Natural killer cell (primary cell): Measurements from ENCODE around the gene PPP5C. TPM values are rescaled to one million over a fixed set of nuclear protein-coding genes. Genes with fewer than 3 reads are reported as not detected.

ENCODE experiments used
- ATAC-seq, 3 donors: fragments of 150-1000 bp in 2 of 3; fragments of 200-7000 bp in 1 of 3; cut with Tn5 transposase; 1 replicate in 1 of 3; 2 replicates in 2 of 3; pipeline ENCODE4 v1.10.0; 2021; ENCODE audit warnings: mild to moderate bottlenecking in 2 of 3, moderate library complexity in 2 of 3
- DNase-seq, 2 donors: peaks; one replicate each; pipeline versions ENCODE4 v3.0.0 to v3.0.0-alpha.2; 2013 to 2021; ENCODE audit warnings: mixed read lengths in 1 of 2
- H3K27ac ChIP-seq: one replicate; pipeline ENCODE4 v1.5.1; 2013; ENCODE audit warnings: mild to moderate bottlenecking, low read length
- H3K27me3 ChIP-seq: one replicate; pipeline ENCODE4 v1.6.1; 2013; ENCODE audit warnings: low read length; ENCODE audit not compliant: control insufficient read depth, insufficient read depth
- H3K36me3 ChIP-seq: one replicate; pipeline ENCODE4 v1.6.1; 2013; ENCODE audit warnings: low read length; ENCODE audit not compliant: control insufficient read depth, insufficient read depth
- H3K4me1 ChIP-seq: one replicate; pipeline ENCODE4 v1.6.1; 2013; ENCODE audit warnings: low read length; ENCODE audit not compliant: control insufficient read depth, insufficient read depth
- H3K4me3 ChIP-seq: one replicate; pipeline ENCODE4 v1.5.1; 2013; ENCODE audit warnings: low read length
- H3K9me3 ChIP-seq: one replicate; pipeline ENCODE4 v1.6.1; 2013; ENCODE audit warnings: low read length; ENCODE audit not compliant: control insufficient read depth, insufficient read depth
- H3K27ac Mint-ChIP-seq, 2 donors: one replicate each; pipeline ENCODE4 v1.8.0; 2022; ENCODE audit warnings: mild to moderate bottlenecking in 2 of 2, mixed read lengths in 2 of 2, moderate library complexity in 1 of 2
- H3K27me3 Mint-ChIP-seq, 2 donors: one replicate each; pipeline ENCODE4 v1.8.0; 2022; ENCODE audit warnings: low read depth in 2 of 2, mixed read lengths in 2 of 2
- H3K36me3 Mint-ChIP-seq: one replicate; pipeline ENCODE4 v1.8.0; 2022; ENCODE audit warnings: mixed read lengths
- H3K4me1 Mint-ChIP-seq, 2 donors: one replicate each; pipeline ENCODE4 v1.8.0; 2022; ENCODE audit warnings: mixed read lengths in 2 of 2
- H3K4me3 Mint-ChIP-seq: one replicate; pipeline ENCODE4 v1.8.0; 2022; ENCODE audit warnings: mild to moderate bottlenecking, moderate library complexity, mixed read lengths
- H3K9me3 Mint-ChIP-seq, 2 donors: one replicate each; pipeline ENCODE4 v1.8.0; 2022; ENCODE audit warnings: mixed read lengths in 2 of 2
- CTCF ChIP-seq: fragments of 200-600 bp; IDR thresholded peaks from one replicate; pipeline ENCODE4 v1.8.0; 2022; ENCODE audit warnings: antibody characterized with exemption
- WGBS: methylation state at CpG from one replicate; pipeline ENCODE4 v1.1.7; 2013; ENCODE audit warnings: missing lambda C conversion rate; ENCODE audit not compliant: insufficient coverage; 5-methylcytosine and 5-hydroxymethylcytosine counted together
- intact Hi-C: fragments of 100-400 bp; cut with micrococcal nuclease; formaldehyde crosslinking; loops from one replicate; pipeline ENCODE4 v1.14.2; 2022
- total RNA-seq, 4 donors: library from RNA; stranded (reverse); fragments of 120-200 nt in 1 of 4; gene quantifications; one replicate each; pipeline versions ENCODE4 v1.2.3 to v1.2.4, GENCODE V29; 2013 to 2022

Gene PPP5C
- total RNA-seq, 3 donors from 2014 or later (not counting 1 experiment from before 2014, with no cell fraction given) = 95.4 to 106 (median 98.4) TPM

DNA sequence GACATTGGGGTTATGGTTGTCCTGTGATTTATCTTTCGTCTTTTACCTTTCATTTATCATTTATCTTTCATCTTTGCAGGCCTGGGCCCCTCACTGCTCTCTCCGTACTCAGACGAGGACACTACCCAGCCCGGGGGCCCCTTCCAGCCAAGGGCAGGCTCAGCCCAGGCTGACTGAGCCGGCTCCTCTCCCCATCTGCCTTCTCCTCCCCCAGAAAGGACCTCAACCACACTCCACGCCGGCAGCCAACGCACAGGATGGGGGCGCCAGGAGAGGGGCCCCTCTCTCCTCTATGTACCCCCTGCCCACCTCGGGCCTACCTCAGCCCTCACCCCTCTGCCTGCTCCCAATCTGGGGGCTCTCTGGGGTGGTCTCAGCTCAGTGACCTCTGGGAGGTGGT lies 7.4 kb upstream of the PPP5C start:
- WGBS = 83% methylated on average over 10 of the region's 10 CpGs
- Histone ChIP-seq H3K27ac (no peak overlapping the region), H3K4me1 (no peaks in the 10 kb centered on the region), H3K9me3 (no peaks in the 10 kb centered on the region), H3K27me3 (no peaks in the 10 kb centered on the region), H3K4me3 (no peak overlapping the region), H3K36me3 (no peaks in the 10 kb centered on the region)
- DNase-seq (no peak), ATAC-seq (no peak)
- no peak overlapping the region for H3K4me3 Mint-ChIP-seq
- no peak overlapping the region for H3K27ac Mint-ChIP-seq
- no peak for TF ChIP-seq CTCF
- no peaks in the 10 kb centered on the region for H3K36me3 Mint-ChIP-seq
- H3K4me1 Mint-ChIP-seq = peaks cover 0 to 5% of the 10 kb centered on the region in 2 donors
- no peaks in the 10 kb centered on the region for H3K9me3 Mint-ChIP-seq
- H3K27me3 Mint-ChIP-seq = peaks cover 17 to 22% of the 10 kb centered on the region in 2 donors
- intact Hi-C loops = no loop called here

- Mint-ChIP-seq H3K36me3 (no peaks in the 10 kb centered on the region), H3K27ac (no peak overlapping the region), H3K4me3 (no peak overlapping the region), H3K27me3 (peaks cover 17 to 22% of the 10 kb centered on the region in 2 donors), H3K9me3 (no peaks in the 10 kb centered on the region), H3K4me1 (peaks cover 0 to 5% of the 10 kb centered on the region in 2 donors)
- DNase-seq (no peak), ATAC-seq (no peak)
- Histone ChIP-seq H3K36me3 (no peaks in the 10 kb centered on the region), H3K27ac (no peak overlapping the region), H3K4me1 (no peaks in the 10 kb centered on the region), H3K4me3 (no peak overlapping the region), H3K9me3 (no peaks in the 10 kb centered on the region), H3K27me3 (no peaks in the 10 kb centered on the region)
- no peak for TF ChIP-seq CTCF
- 98% methylated on average over 11 of the region's 11 CpGs for WGBS
- intact Hi-C loops = no loop called here
These were observed 6.7 kb upstream of the PPP5C start for GRCh38 chr19:46340051-46340659.

- H3K36me3 Mint-ChIP-seq = no peaks in the 10 kb centered on the region
- intact Hi-C loops = no loop called here
- H3K4me3 ChIP-seq = no peak overlapping the region
- TF ChIP-seq CTCF = no peak
- H3K4me1 ChIP-seq = peaks cover 7% of the 10 kb centered on the region
- 94% methylated on average over 3 of the region's 3 CpGs for WGBS
- no peaks in the 10 kb centered on the region for H3K36me3 ChIP-seq
- H3K27me3 ChIP-seq = no peaks in the 10 kb centered on the region
- DNase-seq (no peak), ATAC-seq (no peak)
- H3K27me3 Mint-ChIP-seq = peaks cover 17 to 22% of the 10 kb centered on the region in 2 donors
- no peak overlapping the region for H3K27ac ChIP-seq
- no peaks in the 10 kb centered on the region for H3K9me3 Mint-ChIP-seq
- H3K4me3 Mint-ChIP-seq = no peak overlapping the region
- H3K27ac Mint-ChIP-seq = no peak overlapping the region
- peaks cover 2 to 8% of the 10 kb centered on the region in 2 donors for H3K4me1 Mint-ChIP-seq
- H3K9me3 ChIP-seq = no peaks in the 10 kb centered on the region
These were observed 5.0 kb upstream of the PPP5C start for GRCh38 chr19:46341937-46342336.

- intact Hi-C loops = no loop called here
- no peak for DNase-seq
- TF ChIP-seq CTCF = no peak
- Mint-ChIP-seq H3K4me3 (no peak overlapping the region), H3K27ac (no peak overlapping the region), H3K4me1 (peaks cover 26 to 33% of the 10 kb centered on the region in 2 donors), H3K27me3 (peaks cover 14 to 21% of the 10 kb centered on the region in 2 donors), H3K9me3 (no peaks in the 10 kb centered on the region), H3K36me3 (no peaks in the 10 kb centered on the region)
- H3K9me3 ChIP-seq = no peaks in the 10 kb centered on the region
- H3K4me1 ChIP-seq = peaks cover 28% of the 10 kb centered on the region
- no peaks in the 10 kb centered on the region for H3K36me3 ChIP-seq
- no peak for ATAC-seq
- no peak overlapping the region for H3K4me3 ChIP-seq
- H3K27ac ChIP-seq = no peak overlapping the region
- 100% methylated on average over 1 of the region's 1 CpG for WGBS
- no peaks in the 10 kb centered on the region for H3K27me3 ChIP-seq
These were observed 2.5 kb upstream of the PPP5C start for GRCh38 chr19:46344363-46344762.
